HG02642 (cell line): Measurements from ENCODE around the gene TMEM94.

Experiments
- ATAC-seq: cut with Tn5 transposase; IDR thresholded peaks from one replicate; pipeline ENCODE4 v1.9.1; 2021; ENCODE audit warnings: mild to moderate bottlenecking; ENCODE audit not compliant: unreplicated experiment, poor library complexity

The TMEM94 gene

DNA sequence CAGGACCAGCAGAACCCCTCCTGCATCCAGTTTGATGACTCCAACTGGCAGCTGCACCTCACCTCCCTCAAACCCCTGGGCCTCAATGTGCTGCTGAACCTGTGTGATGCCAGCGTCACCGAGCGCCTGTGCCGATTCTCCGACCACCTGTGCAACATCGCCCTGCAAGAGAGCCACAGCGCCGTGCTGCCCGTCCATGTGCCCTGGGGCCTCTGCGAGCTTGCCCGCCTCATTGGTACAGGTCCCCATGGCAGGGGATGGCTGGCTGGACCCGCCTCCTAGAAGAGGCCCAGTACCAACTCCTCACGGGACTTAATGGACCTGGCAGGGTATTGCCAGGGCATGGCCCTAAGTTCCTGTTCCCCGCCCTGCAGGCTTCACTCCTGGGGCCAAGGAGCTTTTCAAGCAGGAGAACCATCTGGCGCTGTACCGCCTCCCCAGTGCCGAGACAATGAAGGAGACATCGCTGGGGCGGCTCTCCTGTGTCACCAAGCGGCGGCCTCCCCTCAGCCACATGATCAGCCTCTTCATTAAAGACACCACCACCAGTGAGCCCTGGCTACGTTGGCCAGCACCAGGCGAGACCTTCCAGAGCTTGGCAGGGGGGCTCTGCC, 36.2 kb downstream of the TMEM94 start:
- no peak for ATAC-seq

DNA sequence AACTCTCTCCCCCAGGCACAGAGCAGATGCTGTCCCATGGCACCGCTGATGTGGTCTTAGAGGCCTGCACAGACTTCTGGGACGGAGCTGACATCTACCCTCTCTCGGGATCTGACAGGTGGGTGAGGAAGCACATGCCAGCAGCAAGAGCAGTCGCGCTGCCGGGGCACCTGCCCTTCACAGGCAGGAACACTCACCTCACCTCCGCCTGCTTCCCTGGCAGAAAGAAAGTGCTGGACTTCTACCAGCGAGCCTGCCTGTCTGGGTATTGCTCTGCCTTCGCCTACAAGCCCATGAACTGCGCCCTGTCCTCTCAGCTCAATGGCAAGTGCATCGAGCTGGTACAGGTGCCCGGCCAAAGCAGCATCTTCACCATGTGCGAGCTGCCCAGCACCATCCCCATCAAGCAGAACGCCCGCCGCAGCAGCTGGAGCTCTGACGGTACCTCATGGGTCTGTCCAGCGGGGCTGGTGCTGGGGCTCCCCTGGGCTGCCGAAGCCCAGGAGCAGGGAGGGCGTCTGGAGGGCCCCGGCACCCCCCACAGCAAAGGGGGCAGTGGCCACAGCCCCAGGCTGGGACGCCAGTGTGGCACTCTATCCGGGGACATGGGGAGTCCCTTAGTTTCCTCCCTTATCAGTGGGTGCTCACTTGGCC, 37.2 kb downstream of the TMEM94 start:
- no peak for ATAC-seq

DNA sequence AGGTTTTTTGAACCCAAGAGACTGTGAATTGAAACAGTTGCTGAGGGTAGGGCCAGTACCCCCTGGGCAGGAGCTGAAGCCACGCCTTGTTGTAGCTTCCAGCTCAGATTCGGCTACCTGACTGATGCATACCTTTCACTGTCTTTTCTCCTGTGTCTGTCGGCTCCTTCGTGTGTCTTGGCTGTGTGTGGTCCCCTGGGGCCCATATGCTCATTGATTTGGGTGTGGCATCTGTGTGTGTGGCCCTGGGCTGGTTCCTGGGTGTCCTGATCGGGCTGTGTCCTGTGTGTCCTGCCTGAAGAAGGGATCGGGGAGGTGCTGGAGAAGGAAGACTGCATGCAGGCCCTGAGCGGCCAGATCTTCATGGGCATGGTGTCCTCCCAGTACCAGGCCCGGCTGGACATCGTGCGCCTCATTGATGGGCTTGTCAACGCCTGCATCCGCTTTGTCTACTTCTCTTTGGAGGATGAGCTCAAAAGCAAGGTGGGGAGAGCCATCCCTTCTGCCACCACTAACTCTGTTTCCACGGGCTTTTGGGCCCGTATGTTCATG, 38.0 kb downstream of the TMEM94 start:
- no peak for ATAC-seq

DNA sequence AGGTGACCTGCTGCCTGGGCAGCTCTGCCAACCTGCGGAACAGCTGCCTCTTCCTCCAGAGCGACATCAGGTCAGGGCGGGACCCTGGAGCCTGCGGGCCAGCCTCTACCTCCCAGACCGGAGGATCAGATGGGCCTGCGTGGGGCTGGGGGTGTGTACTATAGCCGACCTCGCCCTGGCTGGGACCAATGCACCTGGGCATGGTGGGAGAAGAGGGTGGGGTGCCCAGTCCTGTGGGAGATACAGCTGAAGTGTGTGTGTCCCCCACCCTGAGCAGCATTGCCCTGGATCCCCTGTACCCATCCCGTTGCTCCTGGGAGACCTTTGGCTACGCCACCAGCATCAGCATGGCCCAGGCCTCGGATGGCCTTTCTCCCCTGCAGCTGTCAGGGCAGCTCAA, 39.6 kb downstream of the TMEM94 start:
- ATAC-seq: no peak

DNA sequence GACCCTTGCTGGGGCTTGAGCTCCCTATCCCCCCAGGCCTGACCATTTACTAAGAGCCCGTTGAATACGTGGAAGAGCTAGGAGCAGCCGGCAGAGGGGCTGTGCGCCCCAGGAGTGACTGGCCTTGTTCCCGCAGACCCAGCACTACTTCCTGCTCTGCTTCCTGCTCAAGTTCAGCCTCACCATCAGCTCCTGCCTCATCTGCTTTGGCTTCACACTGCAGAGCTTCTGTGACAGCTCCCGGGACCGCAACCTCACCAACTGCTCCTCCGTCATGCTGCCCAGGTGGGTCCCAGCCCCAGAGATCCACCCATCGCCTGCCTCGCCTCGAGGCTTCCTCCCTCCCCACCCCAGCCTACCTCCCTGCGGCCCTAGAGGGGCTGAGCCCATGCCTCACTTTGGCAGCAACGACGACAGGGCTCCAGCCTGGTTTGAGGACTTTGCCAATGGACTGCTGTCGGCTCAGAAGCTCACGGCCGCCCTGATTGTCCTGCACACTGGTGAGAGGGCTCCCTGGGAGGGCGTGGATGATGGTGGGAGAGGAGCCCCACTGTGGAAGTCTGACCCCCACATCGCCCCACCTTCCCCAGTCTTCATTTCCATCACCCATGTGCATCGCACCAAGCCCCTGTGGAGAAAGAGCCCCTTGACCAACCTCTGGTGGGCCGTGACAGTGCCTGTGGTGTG, 41.7 kb downstream of the TMEM94 start:
- ATAC-seq: no peak

DNA sequence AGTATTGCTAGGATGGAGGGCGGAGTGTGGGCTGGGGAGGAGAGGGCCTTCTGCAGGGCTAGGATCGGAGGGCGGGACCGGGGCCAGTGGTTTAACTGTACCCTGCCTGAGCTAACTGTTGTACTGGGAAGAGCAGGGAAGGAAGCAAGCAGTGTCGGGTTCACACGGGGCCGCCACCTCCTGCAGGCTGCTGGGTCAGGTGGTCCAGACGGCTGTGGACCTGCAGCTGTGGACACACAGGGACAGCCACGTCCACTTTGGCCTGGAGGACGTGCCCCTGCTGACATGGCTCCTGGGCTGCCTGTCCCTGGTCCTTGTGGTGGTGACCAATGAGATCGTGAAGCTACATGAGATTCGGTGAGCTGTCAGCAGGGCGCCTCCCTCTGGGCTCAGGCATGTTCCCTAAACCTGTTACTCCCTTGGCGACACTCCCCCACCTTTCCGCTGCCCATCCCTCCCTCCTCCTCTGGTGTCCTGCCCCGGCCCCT, 42.3 kb downstream of the TMEM94 start:
- ATAC-seq: no peak

DNA sequence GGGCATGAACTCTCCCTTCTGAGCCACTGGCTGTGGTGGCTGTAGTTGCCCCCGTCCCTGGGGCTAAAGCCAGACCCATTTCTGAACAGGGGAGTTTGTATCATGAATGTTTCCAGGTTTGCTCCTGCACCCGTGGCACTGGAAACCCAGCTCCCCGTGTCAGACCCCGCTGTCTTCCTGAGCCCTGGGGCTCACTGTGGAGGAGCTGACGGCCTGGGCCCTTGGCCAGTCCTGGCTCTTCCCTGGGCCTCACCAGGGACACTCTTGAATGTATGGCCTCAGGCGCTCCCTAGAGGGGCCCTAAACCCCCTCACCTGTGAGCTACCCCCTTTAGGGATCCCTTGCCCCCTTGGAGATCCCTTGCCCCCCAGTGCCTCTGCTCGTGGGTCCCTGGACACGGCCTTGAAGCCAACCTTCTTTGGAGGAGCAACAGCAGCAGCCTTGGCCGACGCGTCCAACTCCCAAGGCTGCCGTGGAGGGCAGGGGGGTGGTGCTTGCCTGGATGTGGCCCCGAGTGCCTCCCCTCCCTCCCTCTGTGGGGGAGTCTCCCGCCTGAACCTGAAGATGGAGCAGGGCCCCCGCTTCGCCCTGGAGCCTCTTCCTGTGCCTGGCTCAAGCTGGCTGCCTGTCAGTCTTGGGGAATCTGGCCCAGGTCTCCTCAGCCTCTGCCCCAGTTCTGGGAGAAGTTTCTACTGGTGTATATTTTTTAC, 43.0 kb downstream of the TMEM94 start:
- ATAC-seq: no peak

DNA sequence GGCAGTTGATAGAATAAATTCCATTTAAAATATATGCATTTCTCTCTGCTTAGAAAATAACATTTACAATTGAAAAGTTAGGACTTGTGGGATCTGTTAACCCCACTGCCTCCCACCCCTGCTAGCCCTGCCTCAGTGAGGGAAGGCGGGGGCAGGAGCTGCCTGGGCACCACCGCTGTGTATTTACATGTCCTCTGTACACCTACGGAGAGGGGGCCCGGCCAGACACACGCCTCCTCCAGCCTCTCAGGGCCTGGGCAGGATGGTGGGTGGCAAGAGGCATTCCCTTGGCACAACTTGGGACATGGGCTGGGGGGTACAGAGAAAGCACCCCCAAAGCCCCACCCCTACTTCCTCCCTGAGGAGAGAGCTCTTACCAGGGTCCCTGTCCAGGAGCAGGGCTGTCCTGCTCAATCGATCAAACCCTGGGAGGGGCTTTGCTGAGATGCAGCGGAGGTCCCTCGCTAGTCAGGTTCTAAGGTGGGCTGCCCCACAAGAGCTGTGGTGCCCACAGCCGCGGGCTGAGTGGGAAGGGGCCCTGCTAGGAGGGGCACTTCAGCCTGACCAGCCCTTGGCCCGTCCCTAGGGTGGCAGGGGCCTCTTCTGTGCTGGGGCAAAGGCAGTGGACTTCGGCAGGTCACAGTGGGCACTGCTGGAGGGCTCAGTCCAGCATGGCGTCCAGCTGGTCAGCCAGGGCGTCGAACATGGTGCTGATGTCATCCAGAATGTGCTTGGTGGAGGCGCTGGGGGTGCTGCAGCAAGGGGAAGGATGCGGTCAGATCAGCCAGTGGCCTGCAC, 44.2 kb downstream of the TMEM94 start:
- ATAC-seq: no peak

DNA sequence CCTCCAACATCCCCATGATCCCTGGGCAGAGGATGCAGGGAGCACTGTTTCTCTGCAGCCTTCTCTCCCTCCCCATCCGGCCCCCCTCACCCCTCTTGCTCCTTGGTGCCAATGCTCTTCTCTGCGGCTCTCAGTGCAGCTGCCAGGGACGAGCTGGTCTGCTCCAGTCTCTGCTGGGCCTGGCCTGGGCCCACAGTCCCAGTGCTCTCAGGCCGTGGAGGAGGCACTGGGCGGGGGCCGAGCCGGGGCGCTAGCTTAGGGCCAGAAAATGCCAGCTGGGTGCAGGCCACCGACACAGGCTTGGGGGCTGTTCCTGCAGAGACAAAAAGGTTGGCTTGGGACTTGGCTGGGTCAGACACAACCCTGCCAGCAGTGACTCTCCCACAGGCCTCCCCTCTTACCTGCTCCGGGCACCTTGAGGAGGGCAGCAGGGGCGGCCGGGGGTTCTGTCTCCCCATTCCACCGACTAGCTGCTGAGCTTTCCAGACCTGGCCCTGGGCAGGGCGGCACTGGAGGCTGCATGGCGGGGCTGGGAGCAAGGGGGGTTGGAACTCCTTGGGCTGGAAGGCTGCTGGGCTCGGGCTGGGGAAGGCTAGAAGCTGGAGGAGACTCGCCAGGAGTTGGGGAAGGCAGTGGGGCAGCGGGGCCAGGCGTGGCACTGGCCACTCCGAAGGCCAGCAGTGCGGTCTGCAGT, 45.1 kb downstream of the TMEM94 start:
- no peak for ATAC-seq

DNA sequence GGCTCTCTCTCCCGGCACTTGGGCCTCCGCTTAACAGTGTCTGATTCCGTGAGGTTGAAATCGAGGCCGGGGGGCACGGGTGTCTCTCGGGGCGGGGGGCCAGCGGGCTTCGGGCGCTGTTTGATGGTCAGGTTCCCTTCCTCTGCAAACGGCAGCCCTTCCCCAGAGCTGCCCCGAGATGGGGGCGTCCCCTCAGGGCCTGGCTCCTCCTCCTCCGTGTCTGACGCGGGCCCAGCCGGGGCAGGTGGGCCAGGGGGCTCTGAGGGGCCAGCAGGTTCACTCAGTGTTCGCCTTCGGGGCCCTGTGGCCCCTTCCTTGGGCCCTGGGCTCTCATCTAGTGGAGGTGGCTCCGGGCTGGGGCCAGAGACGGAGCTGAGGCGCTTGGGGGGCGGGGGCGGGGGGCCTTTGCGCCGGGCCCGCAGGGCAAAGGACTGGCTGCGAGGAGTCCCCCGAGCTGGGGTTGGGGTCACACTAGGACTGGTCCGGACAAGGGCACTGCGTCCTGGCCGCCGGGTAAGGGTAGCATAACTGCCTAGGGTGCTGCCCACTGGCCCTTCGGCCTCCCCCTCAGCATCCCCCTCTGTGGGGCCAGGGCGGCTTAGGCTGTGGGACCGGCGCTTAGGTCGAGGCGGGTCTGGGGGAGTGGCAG, 45.8 kb downstream of the TMEM94 start:
- no peak for ATAC-seq

DNA sequence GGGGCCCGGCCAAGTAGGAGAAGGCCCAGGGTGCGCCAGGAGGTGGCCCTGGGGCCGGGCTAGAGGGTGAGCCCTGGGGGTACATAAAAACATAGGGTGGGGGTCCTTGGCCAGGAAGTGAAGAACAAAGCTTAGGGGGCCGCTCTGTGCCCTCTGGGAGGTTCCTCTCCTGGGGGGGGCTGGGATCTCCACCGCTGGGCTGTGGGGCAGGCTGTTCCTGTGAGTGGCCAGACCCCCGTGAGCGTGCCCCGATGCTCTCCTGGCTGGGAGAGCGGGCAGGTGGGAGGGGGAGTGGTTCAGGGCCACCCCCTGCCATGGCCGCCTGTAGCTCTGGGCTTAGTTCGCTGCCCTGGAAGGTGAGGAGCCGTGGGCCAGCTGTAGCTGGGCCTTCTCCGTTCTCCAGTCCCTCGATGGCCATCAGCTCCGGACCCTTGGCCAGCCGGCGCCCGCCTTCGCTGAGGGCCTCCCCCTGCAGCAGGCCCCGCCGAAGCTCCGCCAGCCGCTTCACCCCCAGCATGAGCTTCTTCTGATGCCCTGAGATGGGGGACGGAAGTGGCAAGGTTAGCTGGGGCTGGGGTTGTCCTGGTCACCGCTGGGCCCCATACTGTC, 46.4 kb downstream of the TMEM94 start:
- no peak for ATAC-seq

DNA sequence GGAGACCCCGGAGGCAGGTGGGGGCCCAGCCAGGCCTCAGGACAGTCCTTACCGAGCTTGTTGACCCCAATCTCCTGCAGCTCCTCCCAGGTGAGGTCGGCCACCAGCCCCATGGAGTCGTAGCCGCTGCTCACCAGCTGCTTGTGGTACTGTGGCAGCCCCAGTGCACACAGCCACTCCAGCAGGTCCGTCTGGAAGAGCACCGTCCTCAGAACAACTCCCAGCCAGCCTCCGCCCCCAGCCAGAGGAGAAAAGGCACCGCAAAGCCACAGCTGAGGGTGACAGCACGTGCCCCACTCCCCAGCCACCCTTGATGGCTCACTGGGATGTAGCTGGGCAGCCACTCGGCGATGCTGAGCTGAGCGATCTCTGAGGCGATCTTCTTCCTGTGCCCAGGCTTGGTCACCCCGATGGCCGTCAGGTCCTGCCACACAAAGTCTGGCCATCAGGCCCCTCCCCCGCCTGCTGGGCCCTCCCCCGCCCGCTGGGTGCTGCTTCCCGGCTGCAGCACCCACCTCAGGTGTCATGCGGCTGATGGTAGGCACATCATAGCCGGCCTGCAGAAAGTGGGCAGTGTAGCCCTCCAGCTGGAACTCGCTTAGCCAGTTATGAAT, 47.0 kb downstream of the TMEM94 start:
- ATAC-seq: no peak

DNA sequence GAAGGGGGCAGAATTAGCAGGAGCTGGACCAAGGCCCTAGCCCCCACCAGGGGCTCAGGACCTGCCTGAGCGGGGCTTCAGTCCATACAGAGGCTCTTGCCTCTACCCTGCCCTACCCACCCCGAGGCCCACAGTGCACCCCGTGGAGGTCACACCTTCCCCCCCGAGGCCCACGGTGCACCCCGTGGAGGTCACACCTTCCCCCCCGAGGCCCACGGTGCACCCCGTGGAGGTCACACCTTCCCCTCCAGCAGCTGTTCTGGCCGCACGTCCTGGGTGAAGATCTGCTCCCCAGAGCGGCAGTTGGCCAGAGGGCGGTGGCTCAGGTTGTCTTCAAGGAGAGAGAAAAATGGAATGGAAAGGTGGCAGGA, 47.5 kb downstream of the TMEM94 start:
- no peak for ATAC-seq

DNA sequence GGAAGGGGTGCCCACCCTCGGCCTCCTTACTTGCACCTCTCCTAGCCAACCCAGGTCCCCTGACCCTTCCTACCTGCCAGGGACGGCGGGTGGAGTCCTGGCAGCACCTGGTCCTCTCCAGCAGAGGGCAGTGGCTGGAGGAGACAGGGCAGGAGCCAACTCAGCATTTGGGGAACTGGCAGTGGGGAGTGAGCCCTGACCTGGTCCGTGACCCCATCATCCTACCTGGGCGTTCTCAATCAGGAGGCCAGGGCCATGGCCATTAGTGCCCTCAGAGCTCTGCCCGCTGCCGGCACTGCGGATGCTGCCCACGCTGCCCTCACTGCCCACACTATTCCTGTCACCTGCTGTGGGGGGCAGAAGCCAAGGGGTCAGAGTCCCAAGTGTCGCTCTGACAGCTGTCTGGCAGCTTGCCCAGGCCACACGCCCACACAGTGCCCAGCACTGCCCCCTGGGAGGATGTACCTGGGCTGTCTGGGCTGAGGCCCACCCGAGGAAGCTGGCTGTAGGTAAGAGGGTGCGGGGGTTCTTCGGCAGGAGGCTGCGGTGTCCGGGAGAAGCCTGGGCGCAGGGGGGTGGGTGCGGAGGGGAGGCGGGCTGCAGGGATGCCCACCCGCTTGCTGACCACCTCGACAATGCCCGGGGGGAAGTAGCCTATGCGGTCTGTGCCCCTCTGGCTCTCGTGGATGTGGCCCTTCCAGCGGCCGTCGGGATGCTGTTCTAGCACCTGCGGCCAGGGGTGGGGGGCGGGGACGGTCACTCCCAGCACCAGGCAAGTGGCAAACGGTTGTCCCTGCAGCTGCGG, 48.1 kb downstream of the TMEM94 start:
- ATAC-seq: no peak

DNA sequence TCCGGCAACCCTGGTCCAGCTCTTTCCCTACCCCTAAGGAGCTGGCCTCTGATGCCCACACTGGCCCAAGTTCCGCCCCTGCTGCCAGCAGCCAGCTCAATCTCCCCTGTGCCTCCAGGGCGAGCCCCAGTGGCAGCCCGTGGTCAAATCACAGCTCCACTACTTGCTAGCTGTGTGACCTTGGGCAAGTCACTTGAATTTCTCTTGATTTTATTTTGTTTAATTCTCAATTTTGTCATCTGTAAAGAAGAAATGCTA, 48.6 kb downstream of the TMEM94 start:
- no peak for ATAC-seq

DNA sequence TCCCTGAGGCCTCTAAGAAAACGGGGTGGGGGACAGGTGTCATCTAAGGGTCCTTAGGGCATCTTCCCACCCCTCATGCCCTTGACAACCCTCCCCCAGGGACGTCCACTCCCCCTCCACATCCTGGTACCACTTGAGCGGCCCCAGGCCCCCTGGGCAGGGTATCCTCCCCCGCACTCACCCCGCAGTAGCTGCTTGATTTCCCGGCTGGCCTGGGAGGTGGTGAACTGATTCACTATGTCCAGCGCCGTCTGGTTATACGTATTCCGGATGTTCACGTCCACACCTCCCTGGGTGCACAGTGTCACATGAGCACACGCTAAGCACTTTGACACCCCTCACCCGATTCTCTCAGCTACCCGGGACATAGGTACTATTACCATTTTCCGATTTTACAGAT, 49.2 kb downstream of the TMEM94 start:
- no peak for ATAC-seq

DNA sequence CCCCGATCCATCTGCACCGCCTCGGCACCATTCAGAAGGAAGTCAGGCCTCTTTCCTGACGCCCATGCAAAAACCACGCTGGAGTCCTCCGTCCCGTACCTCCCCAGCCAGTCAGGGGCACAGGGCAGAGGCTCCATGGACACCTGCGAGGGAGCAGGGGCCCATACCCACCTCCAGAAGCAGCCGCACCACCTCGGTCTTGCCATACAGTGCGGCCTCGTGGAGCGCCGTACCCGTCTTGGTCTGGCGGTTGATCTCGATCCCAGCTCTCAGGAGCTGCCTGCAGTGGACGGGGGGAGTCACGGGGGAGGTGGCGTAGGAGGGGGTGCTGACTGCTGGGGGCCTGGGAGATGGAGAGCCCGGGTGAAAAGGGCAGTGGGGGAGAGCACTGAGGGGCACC, 49.7 kb downstream of the TMEM94 start:
- ATAC-seq: no peak

DNA sequence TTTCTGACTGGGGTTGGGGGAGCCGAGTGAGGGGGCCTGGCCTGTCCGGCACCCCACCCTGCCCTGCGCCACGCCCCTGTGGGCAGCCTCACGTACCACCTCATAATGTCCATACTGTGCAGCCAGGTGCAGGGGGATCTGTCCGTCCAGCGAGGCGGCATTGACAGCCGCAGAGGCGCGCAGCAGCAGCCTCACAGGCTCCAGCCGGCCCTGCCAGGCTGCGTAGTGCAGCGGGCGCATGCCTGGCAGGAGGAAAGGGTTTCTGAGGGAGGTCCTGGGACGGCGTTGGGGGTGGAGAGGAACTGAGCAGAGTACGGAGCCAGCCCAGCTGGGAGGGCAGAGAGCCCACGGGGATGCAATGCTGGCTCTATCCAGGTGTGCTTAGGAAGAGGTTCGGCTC, 50.5 kb downstream of the TMEM94 start:
- ATAC-seq: no peak
